HepG2 (cell line): ENCODE measurements around the gene ACAA2. TPM values are rescaled to one million over a fixed set of nuclear protein-coding genes. Genes with fewer than 3 reads are reported as not detected.

ENCODE experiments used
- ATAC-seq: fragments of 200-7000 bp; cut with Tn5 transposase; 3 replicates; pipeline ENCODE4 v1.9.1; 2020; ENCODE audit warnings: mild to moderate bottlenecking, moderate library complexity
- BruUV-seq: library from RNA; stranded (reverse); fragments of 400-500 nt; replicated peaks from 2 replicates; lab custom pipeline; 2021; lab: Mats Ljungman, UMichigan
- CTCF ChIA-PET: fragments of 300-600 bp; formaldehyde crosslinking; extraction: SDS; loops from one replicate; lab custom pipeline; 2021; ENCODE audit warnings: low total read pairs, inconsistent platforms, low intra/inter-chr PET ratio; lab: Yijun Ruan, JAX
- POLR2A ChIA-PET: fragments of 350-600 bp; sonication (Branson Sonifier 250); formaldehyde crosslinking; loops from one replicate; lab custom pipeline; 2020; ENCODE audit warnings: antibody characterized with exemption, inconsistent platforms; lab: Yijun Ruan, JAX
- DNase-seq: peaks from one replicate; pipeline ENCODE4 v3.0.0-alpha.2; 2015; ENCODE audit warnings: low spot score
- FAIRE-seq: peaks from 3 replicates; lab custom pipeline; 2011; peaks lifted over from hg19 to GRCh38; lab: Jason Lieb, UNC
- H2AFZ ChIP-seq: one replicate; pipeline ENCODE4 v1.6.1; 2011; ENCODE audit warnings: low read length, inconsistent platforms
- H3K27ac ChIP-seq: fragments of 300-600 bp; 3 replicates; pipeline ENCODE4 v1.8.0; 2011; ENCODE audit warnings: mixed run types, mild to moderate bottlenecking, mixed read lengths, low read length, inconsistent platforms; ENCODE audit not compliant: insufficient read depth; ENCODE audit errors: extremely low read length
- H3K27me3 ChIP-seq, 2 experiments: fragments of 200-600 bp in 1 of 2; 2 replicates in 1 of 2; 3 replicates in 1 of 2; pipeline versions ENCODE4 v1.6.0 to v1.8.0; 2011; ENCODE audit warnings: low read length in 2 of 2, mild to moderate bottlenecking in 2 of 2, moderate library complexity in 2 of 2, inconsistent platforms in 1 of 2; ENCODE audit not compliant: insufficient read depth in 2 of 2, control insufficient read depth in 1 of 2
- H3K36me3 ChIP-seq, 2 experiments: fragments of 200-600 bp in 1 of 2; replicated peaks in 1 of 2; 2 replicates in 1 of 2; 3 replicates in 1 of 2; pipeline versions ENCODE4 v1.5.1 to v1.8.0; 2011; ENCODE audit warnings: low read length in 2 of 2, inconsistent platforms in 1 of 2; ENCODE audit not compliant: insufficient read depth in 2 of 2, control insufficient read depth in 1 of 2
- H3K4me1 ChIP-seq: 2 replicates; pipeline ENCODE4 v1.5.1; 2012; ENCODE audit warnings: low read length, inconsistent platforms; ENCODE audit not compliant: insufficient read depth
- H3K4me2 ChIP-seq: 2 replicates; pipeline ENCODE4 v1.6.0; 2011; ENCODE audit warnings: low read depth, low read length, inconsistent platforms
- H3K4me3 ChIP-seq, 3 experiments: fragments of 200-600 bp in 1 of 3; sonication (generic), shearing (Covaris generic) in 1 of 3; replicated peaks in 1 of 3; 2 replicates each; pipeline ENCODE4 v1.5.1; 2011 to 2016; ENCODE audit warnings: low read length in 3 of 3, inconsistent platforms in 2 of 3, low read depth in 2 of 3, mild to moderate bottlenecking in 2 of 3, control low read depth in 1 of 3, mixed read lengths in 1 of 3; ENCODE audit not compliant: insufficient read depth in 1 of 3
- H3K79me2 ChIP-seq: one replicate; pipeline ENCODE4 v1.6.1; 2011; ENCODE audit warnings: low read length, inconsistent platforms; ENCODE audit not compliant: insufficient read depth
- H3K9ac ChIP-seq: 2 replicates; pipeline ENCODE4 v1.6.0; 2011; ENCODE audit warnings: mild to moderate bottlenecking, low read depth, low read length, inconsistent platforms; ENCODE audit not compliant: insufficient read depth
- H3K9me3 ChIP-seq: 2 replicates; pipeline ENCODE4 v1.5.1; 2012; ENCODE audit warnings: mild to moderate bottlenecking, low read length
- H4K20me1 ChIP-seq: 2 replicates; pipeline ENCODE4 v1.6.0; 2011; ENCODE audit warnings: inconsistent platforms, mild to moderate bottlenecking, low read length, moderate library complexity; ENCODE audit not compliant: insufficient read depth
- CTCF ChIP-seq: sonication (generic); formaldehyde crosslinking; IDR thresholded peaks from 2 replicates; pipeline ENCODE4 v1.5.0; 2020; ENCODE audit warnings: mild to moderate bottlenecking, missing genetic modification reagents, moderate library complexity
- FOXC1 ChIP-seq: sonication (generic); formaldehyde crosslinking; IDR thresholded peaks from 2 replicates; pipeline ENCODE4 v1.8.0; 2022; ENCODE audit warnings: mild to moderate bottlenecking, missing genetic modification reagents, borderline replicate concordance
- FOXO1 ChIP-seq: sonication (generic); formaldehyde crosslinking; IDR thresholded peaks from 2 replicates; pipeline ENCODE4 v1.4.0; 2020; ENCODE audit warnings: missing genetic modification reagents
- HNF4A ChIP-seq: sonication (generic); formaldehyde crosslinking; IDR thresholded peaks from 2 replicates; pipeline ENCODE4 v1.4.0; 2020; ENCODE audit warnings: missing genetic modification reagents
- KDM1A ChIP-seq: IDR thresholded peaks from 2 replicates; pipeline ENCODE4 v1.6.1; 2016; ENCODE audit warnings: missing compliant biosample characterization
- KLF9 ChIP-seq: IDR thresholded peaks from 2 replicates; pipeline ENCODE4 v1.6.1; 2016; ENCODE audit warnings: low read depth
- NCOA2 ChIP-seq: sonication (generic); formaldehyde crosslinking; IDR thresholded peaks from 2 replicates; pipeline ENCODE4 v1.8.0; 2022; ENCODE audit warnings: inconsistent platforms
- RXRA ChIP-seq: sonication (generic); formaldehyde crosslinking; IDR thresholded peaks from 2 replicates; pipeline ENCODE4 v1.5.1; 2020; ENCODE audit warnings: missing genetic modification reagents
- STAG1 ChIP-seq: sonication (generic); formaldehyde crosslinking; IDR thresholded peaks from 2 replicates; pipeline ENCODE4 v1.4.0; 2020; ENCODE audit warnings: missing genetic modification reagents
- ZFP1 ChIP-seq: IDR thresholded peaks from 2 replicates; pipeline ENCODE4 v1.6.1; 2016
- ZIK1 ChIP-seq: sonication (generic); formaldehyde crosslinking; IDR thresholded peaks from 2 replicates; pipeline ENCODE4 v1.5.0; 2020; ENCODE audit warnings: mild to moderate bottlenecking, low read depth, missing genetic modification reagents, borderline replicate concordance
- ZNF20 ChIP-seq: sonication (generic); formaldehyde crosslinking; IDR thresholded peaks from 2 replicates; pipeline ENCODE4 v1.4.0; 2020; ENCODE audit warnings: mild to moderate bottlenecking, moderate library complexity, missing genetic modification reagents
- ZNF326 ChIP-seq: sonication (generic); formaldehyde crosslinking; IDR thresholded peaks from 2 replicates; pipeline ENCODE4 v1.4.0; 2020; ENCODE audit warnings: missing genetic modification reagents, borderline replicate concordance
- ZNF768 ChIP-seq: sonication (generic); formaldehyde crosslinking; IDR thresholded peaks from 2 replicates; pipeline ENCODE4 v1.4.0; 2020; ENCODE audit warnings: missing genetic modification reagents
- WGBS: methylation state at CpG from one replicate; pipeline ENCODE4 v1.1.6; 2017; ENCODE audit warnings: low lambda C conversion rate; 5-methylcytosine and 5-hydroxymethylcytosine counted together
- in situ Hi-C: cut with HindIII; loops from 2 replicates; pipeline ENCODE4 v1.10.0; 2017; ENCODE audit warnings: low pct_unique_long_range_greater_than_20kb; ENCODE audit not compliant: extremely low pct_ligation_motif_present
- intact Hi-C: fragments of 100-400 bp; cut with micrococcal nuclease; formaldehyde crosslinking; loops from one replicate; pipeline ENCODE4 v1.10.0; 2022; ENCODE audit not compliant: unreplicated experiment
- polyA plus RNA-seq, 8 experiments: library from polyadenylated mRNA; depleted of rRNA in 3 of 8; stranded (reverse) in 7 of 8; unstranded in 1 of 8; fragments of >200 nt; fragmentation: Illumina TruSeq in 4 of 8; extraction: Trizol in 4 of 8; gene quantifications; 2 replicates each; pipeline versions ENCODE4 v1.2.1 to v1.2.3, GENCODE V29; 2011 to 2016; ENCODE audit warnings: low read depth in 4 of 8, missing spikeins in 1 of 8, mixed read lengths in 1 of 8; ENCODE audit not compliant: insufficient read depth in 1 of 8
- total RNA-seq, 5 experiments: library from RNA; depleted of rRNA; stranded (reverse); fragments of >200 nt; fragmentation: Illumina TruSeq; extraction: Trizol; gene quantifications; 2 replicates each; pipeline ENCODE4 v1.2.3, GENCODE V29; 2016; ENCODE audit warnings: low read depth in 1 of 5
- TF ChIP-seq, protein P1 (sequence below): sonication (generic); formaldehyde crosslinking; IDR thresholded peaks from 2 replicates; pipeline ENCODE4 v1.5.0; 2020; ENCODE audit warnings: missing genetic modification reagents
- TF ChIP-seq, protein P2 (sequence below): sonication (generic); formaldehyde crosslinking; conservative IDR thresholded peaks from 2 replicates; pipeline ENCODE4 v1.8.1; 2023; ENCODE audit warnings: missing genetic modification reagents

The ACAA2 gene
- total and polyA plus RNA-seq, 2 of the 13 experiments (the other 11 are each of a cell fraction or from before 2014, with no cell fraction given): 51.6 to 182 TPM

GRCh38 chr18:49762191-49763077 lies 50.9 kb downstream of the ACAA2 start:
- no peak overlapping the region for H3K4me2 ChIP-seq
- H4K20me1 ChIP-seq: no peaks in the 10 kb centered on the region
- H3K79me2 ChIP-seq: no peaks in the 10 kb centered on the region
- 73% methylated on average over 13 of the region's 35 CpGs for WGBS
- H2AFZ ChIP-seq: no peak overlapping the region
- no peaks in the 10 kb centered on the region for H3K9me3 ChIP-seq
- TF ChIP-seq CTCF (peak; percentile 27; the same call in 1 of the 2 replicates), ZIK1 (CRISPR knock-in tag) (no peak), STAG1 (CRISPR knock-in tag) (0 out of 2 replicates have a peak, but pooled peaks have one; percentile 3)
- ChIA-PET POLR2A (no interaction called here), CTCF (no interaction called here)
- H3K4me1 ChIP-seq: peaks cover 3% of the 10 kb centered on the region
- no peak overlapping the region for H3K27ac ChIP-seq
- ATAC-seq (peak; percentile 46), FAIRE-seq (no peak), DNase-seq (no peak)
- intact Hi-C loops: no loop called here
- H3K4me3 ChIP-seq: no peak overlapping the region
- in situ Hi-C loops: no loop called here
- no peaks in the 10 kb centered on the region for H3K36me3 ChIP-seq
- H3K27me3 ChIP-seq: no peaks in the 10 kb centered on the region; a peak in 1 of 5 replicates
- no TSS peak for BruUV-seq
- no peak overlapping the region for H3K9ac ChIP-seq

- ChIA-PET POLR2A (no interaction called here), CTCF (no interaction called here)
- Histone ChIP-seq H3K27ac (no peak overlapping the region), H3K4me3 (no peak overlapping the region), H3K4me1 (peaks cover 10% of the 10 kb centered on the region), H3K9ac (no peak overlapping the region), H3K4me2 (no peak overlapping the region), H4K20me1 (no peaks in the 10 kb centered on the region), H3K79me2 (no peaks in the 10 kb centered on the region), H3K9me3 (no peaks in the 10 kb centered on the region), H3K27me3 (no peaks in the 10 kb centered on the region; a peak in 1 of 5 replicates), H3K36me3 (no peaks in the 10 kb centered on the region), H2AFZ (no peak overlapping the region)
- no TSS peak for BruUV-seq
- no peak for DNase-seq
- ATAC-seq: no peak
- in situ Hi-C loops: no loop called here
- WGBS: 73% methylated on average over 10 of the region's 10 CpGs
- intact Hi-C loops: no loop called here
- FAIRE-seq: no peak
- TF ChIP-seq ZNF768 (CRISPR knock-in tag): no peak
- TF ChIP-seq HNF4A (CRISPR knock-in tag): no peak
- TF ChIP-seq KDM1A (CRISPR knock-in tag): no peak
- TF ChIP-seq RXRA (CRISPR knock-in tag): no peak
- TF ChIP-seq KLF9 (CRISPR knock-in tag): no peak
- TF ChIP-seq, protein P1, sequence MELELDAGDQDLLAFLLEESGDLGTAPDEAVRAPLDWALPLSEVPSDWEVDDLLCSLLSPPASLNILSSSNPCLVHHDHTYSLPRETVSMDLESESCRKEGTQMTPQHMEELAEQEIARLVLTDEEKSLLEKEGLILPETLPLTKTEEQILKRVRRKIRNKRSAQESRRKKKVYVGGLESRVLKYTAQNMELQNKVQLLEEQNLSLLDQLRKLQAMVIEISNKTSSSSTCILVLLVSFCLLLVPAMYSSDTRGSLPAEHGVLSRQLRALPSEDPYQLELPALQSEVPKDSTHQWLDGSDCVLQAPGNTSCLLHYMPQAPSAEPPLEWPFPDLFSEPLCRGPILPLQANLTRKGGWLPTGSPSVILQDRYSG (CRISPR knock-in tag): no peak
- TF ChIP-seq FOXC1 (CRISPR knock-in tag): no peak
- TF ChIP-seq FOXO1 (CRISPR knock-in tag): no peak
- no peak for TF ChIP-seq ZNF326
- TF ChIP-seq, protein P2, sequence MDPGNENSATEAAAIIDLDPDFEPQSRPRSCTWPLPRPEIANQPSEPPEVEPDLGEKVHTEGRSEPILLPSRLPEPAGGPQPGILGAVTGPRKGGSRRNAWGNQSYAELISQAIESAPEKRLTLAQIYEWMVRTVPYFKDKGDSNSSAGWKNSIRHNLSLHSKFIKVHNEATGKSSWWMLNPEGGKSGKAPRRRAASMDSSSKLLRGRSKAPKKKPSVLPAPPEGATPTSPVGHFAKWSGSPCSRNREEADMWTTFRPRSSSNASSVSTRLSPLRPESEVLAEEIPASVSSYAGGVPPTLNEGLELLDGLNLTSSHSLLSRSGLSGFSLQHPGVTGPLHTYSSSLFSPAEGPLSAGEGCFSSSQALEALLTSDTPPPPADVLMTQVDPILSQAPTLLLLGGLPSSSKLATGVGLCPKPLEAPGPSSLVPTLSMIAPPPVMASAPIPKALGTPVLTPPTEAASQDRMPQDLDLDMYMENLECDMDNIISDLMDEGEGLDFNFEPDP: no peak
- TF ChIP-seq NCOA2 (CRISPR knock-in tag): no peak
- no peak for TF ChIP-seq ZFP1 (CRISPR knock-in tag)
- TF ChIP-seq ZNF20 (CRISPR knock-in tag): no peak
Measured at GRCh38 chr18:49761771-49762170, 51.6 kb downstream of the ACAA2 start.
